Astrocyte of the spinal cord (primary cell): ENCODE measurements around the gene GJB3.
A peak's percentile ranks its signal among the peaks of the same experiment; 100 is the strongest.

Source experiments
- DNase-seq: peaks from one replicate; pipeline ENCODE4 v3.0.0; 2011; ENCODE audit warnings: low read depth, low spot score
- H3K4me3 ChIP-seq: 2 replicates; pipeline ENCODE4 v1.5.1; 2011; ENCODE audit warnings: low read depth, mild to moderate bottlenecking, low read length, moderate library complexity
- in situ Hi-C: cut with HindIII; loops from 2 replicates; pipeline ENCODE4 v1.10.0; 2017; ENCODE audit warnings: low sequenced_read_pairs
- TF ChIP-seq, protein P1 (sequence below): IDR thresholded peaks from 2 replicates; pipeline ENCODE4 v1.5.1; 2012; ENCODE audit warnings: low read depth, mild to moderate bottlenecking, low read length, inconsistent platforms

GJB3 gene

DNA sequence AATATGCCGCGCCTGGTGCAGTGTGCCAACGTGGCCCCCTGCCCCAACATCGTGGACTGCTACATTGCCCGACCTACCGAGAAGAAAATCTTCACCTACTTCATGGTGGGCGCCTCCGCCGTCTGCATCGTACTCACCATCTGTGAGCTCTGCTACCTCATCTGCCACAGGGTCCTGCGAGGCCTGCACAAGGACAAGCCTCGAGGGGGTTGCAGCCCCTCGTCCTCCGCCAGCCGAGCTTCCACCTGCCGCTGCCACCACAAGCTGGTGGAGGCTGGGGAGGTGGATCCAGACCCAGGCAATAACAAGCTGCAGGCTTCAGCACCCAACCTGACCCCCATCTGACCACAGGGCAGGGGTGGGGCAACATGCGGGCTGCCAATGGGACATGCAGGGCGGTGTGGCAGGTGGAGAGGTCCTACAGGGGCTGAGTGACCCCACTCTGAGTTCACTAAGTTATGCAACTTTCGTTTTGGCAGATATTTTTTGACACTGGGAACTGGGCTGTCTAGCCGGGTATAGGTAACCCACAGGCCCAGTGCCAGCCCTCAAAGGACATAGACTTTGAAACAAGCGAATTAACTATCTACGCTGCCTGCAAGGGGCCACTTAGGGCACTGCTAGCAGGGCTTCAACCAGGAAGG lies 4.3 kb downstream of the GJB3 start:
- H3K4me3 ChIP-seq, result no peak overlapping the region
- TF ChIP-seq, protein P1, sequence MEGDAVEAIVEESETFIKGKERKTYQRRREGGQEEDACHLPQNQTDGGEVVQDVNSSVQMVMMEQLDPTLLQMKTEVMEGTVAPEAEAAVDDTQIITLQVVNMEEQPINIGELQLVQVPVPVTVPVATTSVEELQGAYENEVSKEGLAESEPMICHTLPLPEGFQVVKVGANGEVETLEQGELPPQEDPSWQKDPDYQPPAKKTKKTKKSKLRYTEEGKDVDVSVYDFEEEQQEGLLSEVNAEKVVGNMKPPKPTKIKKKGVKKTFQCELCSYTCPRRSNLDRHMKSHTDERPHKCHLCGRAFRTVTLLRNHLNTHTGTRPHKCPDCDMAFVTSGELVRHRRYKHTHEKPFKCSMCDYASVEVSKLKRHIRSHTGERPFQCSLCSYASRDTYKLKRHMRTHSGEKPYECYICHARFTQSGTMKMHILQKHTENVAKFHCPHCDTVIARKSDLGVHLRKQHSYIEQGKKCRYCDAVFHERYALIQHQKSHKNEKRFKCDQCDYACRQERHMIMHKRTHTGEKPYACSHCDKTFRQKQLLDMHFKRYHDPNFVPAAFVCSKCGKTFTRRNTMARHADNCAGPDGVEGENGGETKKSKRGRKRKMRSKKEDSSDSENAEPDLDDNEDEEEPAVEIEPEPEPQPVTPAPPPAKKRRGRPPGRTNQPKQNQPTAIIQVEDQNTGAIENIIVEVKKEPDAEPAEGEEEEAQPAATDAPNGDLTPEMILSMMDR, result no peak
- no peak for DNase-seq
- in situ Hi-C loops, result no loop called here

DNA sequence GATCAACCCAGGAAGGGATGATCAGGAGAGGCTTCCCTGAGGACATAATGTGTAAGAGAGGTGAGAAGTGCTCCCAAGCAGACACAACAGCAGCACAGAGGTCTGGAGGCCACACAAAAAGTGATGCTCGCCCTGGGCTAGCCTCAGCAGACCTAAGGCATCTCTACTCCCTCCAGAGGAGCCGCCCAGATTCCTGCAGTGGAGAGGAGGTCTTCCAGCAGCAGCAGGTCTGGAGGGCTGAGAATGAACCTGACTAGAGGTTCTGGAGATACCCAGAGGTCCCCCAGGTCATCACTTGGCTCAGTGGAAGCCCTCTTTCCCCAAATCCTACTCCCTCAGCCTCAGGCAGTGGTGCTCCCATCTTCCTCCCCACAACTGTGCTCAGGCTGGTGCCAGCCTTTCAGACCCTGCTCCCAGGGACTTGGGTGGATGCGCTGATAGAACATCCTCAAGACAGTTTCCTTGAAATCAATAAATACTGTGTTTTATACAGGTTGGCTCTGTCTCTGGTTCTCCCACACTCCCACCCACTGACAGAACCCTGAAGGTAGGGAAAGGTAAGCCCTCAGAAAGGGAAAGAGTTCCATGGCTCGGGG lies 5.0 kb downstream of the GJB3 start:
- TF ChIP-seq, protein P1, result no peak
- no peak for DNase-seq
- in situ Hi-C loops, result no loop called here

DNA sequence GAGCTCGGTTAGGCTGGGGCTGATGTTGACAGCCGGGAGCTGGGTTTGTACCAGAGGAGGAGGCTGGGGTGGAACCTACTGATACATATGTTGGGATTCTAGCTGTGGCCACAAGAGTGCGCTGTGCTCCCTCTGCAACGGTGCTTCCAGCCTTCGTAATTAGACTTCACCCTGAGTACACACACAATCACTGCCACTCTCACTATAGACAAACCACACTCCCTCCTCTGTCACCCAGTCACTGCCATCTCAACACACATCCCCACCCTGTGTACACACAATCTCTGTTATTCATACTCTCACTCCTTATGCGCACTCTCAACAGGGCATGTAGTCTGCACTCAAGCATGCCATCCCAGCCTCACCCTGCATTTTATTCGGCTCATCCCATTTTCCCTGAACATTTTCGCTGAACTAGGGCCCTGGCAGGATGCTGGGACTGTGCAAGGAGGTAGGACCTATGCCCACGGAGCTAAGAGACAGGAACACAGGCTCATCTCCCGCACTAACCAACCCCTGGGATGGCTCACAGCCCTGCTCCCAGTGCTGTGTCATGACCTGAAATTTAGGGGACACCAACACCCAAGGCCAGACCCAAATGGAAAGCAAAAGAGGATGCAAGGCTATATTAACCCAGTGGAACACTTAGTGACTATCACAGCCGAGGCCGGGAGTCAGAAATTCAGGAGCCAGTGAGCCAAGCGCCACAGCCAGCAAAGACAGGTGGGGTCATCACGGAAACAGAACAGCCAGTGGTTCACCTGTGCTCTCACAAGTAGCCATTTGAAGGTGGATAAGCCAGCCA lies 5.7 kb downstream of the GJB3 start:
- in situ Hi-C loops, result no loop called here
- peak; percentile 60 for DNase-seq
- TF ChIP-seq, protein P1, result peak; percentile 90
- no peak overlapping the region for H3K4me3 ChIP-seq

More for the DNA sequence above, 5.0 kb downstream of the GJB3 start:
- H3K4me3 ChIP-seq, result no peak overlapping the region

DNA sequence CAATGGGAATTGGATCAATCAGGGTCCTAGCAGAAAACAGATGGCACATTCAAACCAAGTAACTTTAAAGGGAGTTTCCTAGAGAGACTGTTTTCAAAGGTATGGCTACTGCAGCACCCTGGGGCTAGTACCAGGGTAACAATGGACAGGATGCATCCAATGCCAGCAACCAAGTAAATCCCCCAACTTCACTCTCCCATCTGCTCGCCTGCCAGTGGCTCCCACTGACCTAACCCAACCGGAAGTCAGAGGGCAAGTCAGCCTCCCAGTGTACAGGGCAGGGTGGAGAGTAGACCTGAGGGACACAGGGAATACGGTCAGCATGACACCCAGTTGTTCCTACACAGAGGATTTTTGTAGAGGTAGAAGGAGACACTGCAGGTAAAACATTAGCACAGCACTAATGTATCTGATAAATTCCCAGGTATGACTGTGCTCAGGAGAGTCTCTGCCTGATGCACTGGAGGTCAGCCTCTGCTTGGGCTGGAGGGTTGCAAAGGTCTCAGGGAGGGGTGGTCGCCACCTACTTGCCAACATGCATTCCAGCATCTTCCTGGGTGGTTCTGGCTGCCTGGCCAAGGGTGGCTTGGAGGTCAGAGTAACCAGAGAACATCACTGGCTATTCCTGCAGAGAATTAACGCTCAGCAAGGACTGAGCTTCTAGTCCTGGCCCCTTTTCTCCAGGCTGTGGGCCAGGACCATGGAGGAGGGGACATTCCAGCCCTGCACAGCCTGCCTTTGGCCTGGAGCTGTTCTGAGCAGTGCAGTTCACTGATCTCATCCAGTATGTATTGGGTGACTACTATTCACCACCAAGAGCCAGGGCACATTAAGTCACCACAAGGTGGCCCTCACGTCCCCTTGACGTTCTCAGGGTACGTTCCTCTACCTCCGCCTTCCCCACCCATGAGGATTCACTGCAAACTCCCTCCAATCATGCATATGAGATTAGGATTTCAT lies 6.7 kb downstream of the GJB3 start:
- H3K4me3 ChIP-seq, result no peak overlapping the region
- DNase-seq, result no peak
- TF ChIP-seq, protein P1, result peak; percentile 13
- in situ Hi-C loops, result no loop called here

DNA sequence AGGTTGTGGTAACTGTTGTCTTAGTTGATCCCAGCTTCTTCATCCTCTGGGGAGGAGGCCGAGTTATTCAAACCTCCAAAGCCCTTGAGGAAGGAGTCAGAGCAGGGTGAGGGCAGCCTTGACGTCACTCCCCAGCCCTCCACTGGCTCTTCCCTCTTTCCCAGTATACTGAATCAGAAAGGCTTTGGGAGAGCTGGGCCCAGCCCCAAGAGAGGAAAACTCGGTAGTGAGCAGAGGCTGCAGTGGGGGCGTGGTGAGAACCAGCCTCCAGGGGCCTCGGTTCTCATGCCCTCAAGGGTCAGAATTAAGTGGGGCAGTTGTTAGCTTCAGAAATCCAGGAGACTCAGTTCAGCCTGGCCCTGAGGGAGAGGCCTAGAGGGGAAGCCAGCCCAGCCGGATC lies 10.0 kb downstream of the GJB3 start:
- in situ Hi-C loops, result no loop called here
- H3K4me3 ChIP-seq, result no peak overlapping the region
- TF ChIP-seq, protein P1, result no peak
- DNase-seq, result no peak

DNA sequence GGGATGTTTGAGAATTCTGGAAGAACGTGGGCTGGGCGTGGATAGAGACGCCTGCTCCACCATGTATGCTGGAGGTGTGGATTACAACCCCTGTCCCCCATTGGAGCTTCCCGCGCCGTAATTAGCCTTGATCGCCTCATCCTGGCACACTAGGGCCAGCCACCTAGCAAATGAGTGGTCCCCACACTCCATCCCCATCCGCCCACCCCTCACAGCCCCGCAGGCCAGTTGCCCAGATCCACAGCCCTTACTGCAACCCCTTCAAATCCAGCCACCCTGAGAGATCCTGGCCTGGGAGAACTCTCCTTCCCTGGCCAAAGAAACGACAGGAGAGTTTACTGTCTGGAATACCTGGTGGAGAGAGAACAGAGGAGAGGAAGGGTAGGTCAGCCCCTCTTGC lies 11.4 kb downstream of the GJB3 start:
- in situ Hi-C loops, result no loop called here
- no peak overlapping the region for H3K4me3 ChIP-seq
- no peak for DNase-seq
- TF ChIP-seq, protein P1, result no peak
